ENCODE measurements around the gene ZBTB2. TPM values are rescaled to one million over a fixed set of nuclear protein-coding genes. Genes with fewer than 3 reads are reported as not detected.

Gene ZBTB2
- total RNA-seq = 10 to 100 TPM in 2 of 3 donors, 1 to 10 TPM in 1; 9.9 to 20.5 (median 15.1) TPM

- intact Hi-C loops (cut with DNase I; ENCODE audit: low total_unique reads) = no loop called here
- no peaks in the 10 kb centered on the region for H3K4me1 ChIP-seq
Observed at GRCh38 chr6:151391471-151392413, at the start of gene ZBTB2. ZBTB2 (minus strand) TSS chr6:151391559; CDS start chr6:151373637, 17,922 bp downstream.

GRCh38 chr6:151440930-151441329 lies 49.6 kb upstream of the ZBTB2 start:
- no peaks in the 10 kb centered on the region for H3K36me3 ChIP-seq
- H3K27me3 ChIP-seq = no peaks in the 10 kb centered on the region
- H3K27ac ChIP-seq = no peak overlapping the region
- H3K4me3 ChIP-seq = no peak overlapping the region
- H3K9me3 ChIP-seq = no peaks in the 10 kb centered on the region
- no peaks in the 10 kb centered on the region for H3K4me1 ChIP-seq
- no peak for TF ChIP-seq POLR2A (IDR thresholded peaks at IDR 0.05)
- TF ChIP-seq CTCF (IDR thresholded peaks at IDR 0.05) = peak in 2 of 3 donors; percentile 18 to 34
- intact Hi-C loops (cut with DNase I; ENCODE audit: low total_unique reads) = loop anchor here (2.0 kb wide), 1 partner anchor 34 kb away; no protein-coding TSS in a partner anchor
- DNase-seq (ENCODE audit: low spot score in 2 of 2) = no peak

More at GRCh38 chr6:151391471-151392413, at the start of gene ZBTB2:
- no peaks in the 10 kb centered on the region for H3K36me3 ChIP-seq
- H3K9me3 ChIP-seq = no peaks in the 10 kb centered on the region
- no peaks in the 10 kb centered on the region for H3K27me3 ChIP-seq
- TF ChIP-seq POLR2AphosphoS5 (IDR thresholded peaks at IDR 0.05) = peak in 2 of 3 donors; percentile 6 to 25
- no peak for TF ChIP-seq POLR2A (IDR thresholded peaks at IDR 0.05)
- peak within 1 kb of the TSS; percentile 98 to 100 for H3K27ac ChIP-seq
- H3K4me3 ChIP-seq = peak within 1 kb of the TSS; percentile 89 to 99 (median 98)
- DNase-seq (ENCODE audit: low spot score in 2 of 2) = peak; percentile 57 to 60

GRCh38 chr6:151440498-151440897 lies 49.1 kb upstream of the ZBTB2 start:
- H3K4me3 ChIP-seq = no peak overlapping the region
- H3K27ac ChIP-seq = no peak overlapping the region
- intact Hi-C loops (cut with DNase I; ENCODE audit: low total_unique reads) = loop anchor here (2.0 kb wide), 1 partner anchor 34 kb away; no protein-coding TSS in a partner anchor

GRCh38 chr6:151437401-151437800 lies 46.0 kb upstream of the ZBTB2 start:
- Histone ChIP-seq H3K27me3 (no peaks in the 10 kb centered on the region), H3K4me1 (no peaks in the 10 kb centered on the region), H3K36me3 (no peaks in the 10 kb centered on the region), H3K9me3 (no peaks in the 10 kb centered on the region), H3K27ac (no peak overlapping the region), H3K4me3 (no peak overlapping the region)
- DNase-seq (ENCODE audit: low spot score in 2 of 2) = no peak
- intact Hi-C loops (cut with DNase I; ENCODE audit: low total_unique reads) = no loop called here
- no peak for TF ChIP-seq CTCF (IDR thresholded peaks at IDR 0.05)
- no peak for TF ChIP-seq POLR2AphosphoS5 (IDR thresholded peaks at IDR 0.05)
- TF ChIP-seq POLR2A (IDR thresholded peaks at IDR 0.05) = no peak

More at GRCh38 chr6:151440498-151440897, 49.1 kb upstream of the ZBTB2 start:
- H3K27me3 ChIP-seq = no peaks in the 10 kb centered on the region
- no peaks in the 10 kb centered on the region for H3K4me1 ChIP-seq
- TF ChIP-seq CTCF (IDR thresholded peaks at IDR 0.05) (no peak), POLR2A (IDR thresholded peaks at IDR 0.05) (no peak), POLR2AphosphoS5 (IDR thresholded peaks at IDR 0.05) (no peak)
- no peaks in the 10 kb centered on the region for H3K9me3 ChIP-seq
- DNase-seq (ENCODE audit: low spot score in 2 of 2) = no peak
- no peaks in the 10 kb centered on the region for H3K36me3 ChIP-seq

- no peaks in the 10 kb centered on the region for H3K9me3 ChIP-seq
- TF ChIP-seq CTCF (IDR thresholded peaks at IDR 0.05) (no peak), POLR2A (IDR thresholded peaks at IDR 0.05) (no peak), POLR2AphosphoS5 (IDR thresholded peaks at IDR 0.05) (no peak)
Observed at GRCh38 chr6:151436802-151437201, 45.4 kb upstream of the ZBTB2 start.

More at GRCh38 chr6:151436802-151437201, 45.4 kb upstream of the ZBTB2 start:
- intact Hi-C loops (cut with DNase I; ENCODE audit: low total_unique reads) = no loop called here
- peak overlapping the region; percentile 12 to 65 for H3K27ac ChIP-seq
- no peaks in the 10 kb centered on the region for H3K27me3 ChIP-seq
- no peak overlapping the region for H3K4me3 ChIP-seq
- no peak for DNase-seq (ENCODE audit: low spot score in 2 of 2)
- no peaks in the 10 kb centered on the region for H3K4me1 ChIP-seq
- no peaks in the 10 kb centered on the region for H3K36me3 ChIP-seq
